ENCODE measurements around the gene THSD8.

Gene THSD8

GRCh38 chr19:12782174-12782423 is 19.8 kb upstream of the THSD8 start:
- no peak for DNase-seq

- DNase-seq = no peak
Measured at GRCh38 chr19:12782424-12783290, 19.2 kb upstream of the THSD8 start.

GRCh38 chr19:12783291-12783848 is 18.5 kb upstream of the THSD8 start:
- DNase-seq = no peak

- DNase-seq = no peak
Measured at GRCh38 chr19:12783849-12784393, 17.9 kb upstream of the THSD8 start.

GRCh38 chr19:12784394-12784870 is 17.4 kb upstream of the THSD8 start:
- no peak for DNase-seq

DNA sequence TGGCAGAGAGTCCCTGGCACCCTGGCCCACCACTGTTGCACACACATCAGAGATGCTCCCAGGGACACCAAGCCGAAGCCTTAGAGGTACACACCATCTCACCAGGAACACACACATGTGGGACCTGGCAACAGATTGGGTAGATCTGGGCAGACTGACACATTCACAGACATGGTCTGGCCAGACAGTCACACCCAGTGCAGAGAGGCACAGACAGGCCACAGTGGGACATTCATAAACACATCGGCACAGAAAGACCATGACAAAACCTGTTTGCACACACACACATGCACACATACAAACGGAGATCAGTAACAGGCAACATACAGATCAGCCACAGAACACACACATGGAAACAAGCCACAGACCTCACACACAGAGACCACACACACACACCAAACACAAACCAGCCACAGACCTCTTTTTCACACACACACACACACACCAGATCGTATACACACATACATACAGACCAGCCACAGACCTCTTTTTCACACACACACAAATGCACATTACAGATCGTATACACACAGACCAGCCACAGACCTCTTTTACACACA is 16.9 kb upstream of the THSD8 start:
- no peak for DNase-seq

DNA sequence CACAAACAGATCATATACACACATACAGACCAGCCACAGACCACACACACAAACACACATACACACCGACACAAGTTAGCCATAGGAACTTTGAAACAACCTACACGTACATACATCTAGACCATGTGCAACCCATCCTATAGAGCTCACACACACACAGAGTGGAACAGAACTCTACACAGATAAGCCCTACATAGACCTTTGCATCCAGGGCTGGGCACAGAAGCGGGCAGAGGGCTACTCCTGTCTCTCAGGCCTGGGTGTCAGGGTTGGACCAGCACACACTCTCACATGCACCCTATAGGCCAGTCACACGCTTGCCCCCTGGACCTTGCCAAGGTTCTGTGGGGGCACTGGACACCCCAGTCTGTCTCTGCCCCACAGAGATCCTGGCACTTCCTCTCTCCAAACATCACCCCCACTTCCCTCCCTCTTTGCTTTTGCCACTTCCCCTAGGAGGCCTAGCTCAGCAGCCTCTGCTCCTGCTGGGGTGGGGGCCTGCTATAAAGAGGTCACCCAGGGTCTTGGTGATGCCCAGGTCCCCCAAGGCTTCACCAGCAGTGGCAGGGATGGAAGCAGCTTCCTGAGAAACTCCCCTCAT is 16.3 kb upstream of the THSD8 start:
- DNase-seq = no peak

- no peak for DNase-seq
Measured at GRCh38 chr19:12786141-12786870, 15.6 kb upstream of the THSD8 start.

GRCh38 chr19:12786952-12787351 is 14.9 kb upstream of the THSD8 start:
- DNase-seq = no peak

GRCh38 chr19:12787458-12787857 is 14.4 kb upstream of the THSD8 start:
- DNase-seq = no peak

GRCh38 chr19:12788042-12788681 is 13.7 kb upstream of the THSD8 start:
- DNase-seq = no peak

DNA sequence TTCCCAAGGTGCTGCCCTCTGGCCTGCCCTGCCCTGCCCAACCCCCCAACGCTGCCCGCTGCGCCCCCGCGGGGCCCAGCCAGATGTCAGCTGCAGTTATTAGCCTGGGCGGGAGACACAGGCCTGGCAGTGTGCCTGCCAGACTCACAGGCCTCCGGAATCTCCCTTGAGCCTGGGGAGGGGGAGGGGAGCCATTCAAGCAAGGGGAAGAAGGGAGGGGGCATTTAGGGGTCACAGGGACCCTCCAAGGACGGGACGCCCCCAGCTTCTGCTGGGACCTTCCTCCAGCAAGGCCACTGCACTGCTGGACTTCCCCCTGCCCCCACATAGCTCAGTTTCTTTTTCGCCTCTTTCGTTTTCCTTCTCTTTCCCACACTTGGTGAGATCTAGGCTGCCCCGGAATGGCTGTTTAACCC is 13.2 kb upstream of the THSD8 start:
- DNase-seq = no peak

GRCh38 chr19:12789098-12789903 is 12.6 kb upstream of the THSD8 start:
- DNase-seq = no peak

GRCh38 chr19:12789904-12790619 is 11.8 kb upstream of the THSD8 start:
- no peak for DNase-seq

DNA sequence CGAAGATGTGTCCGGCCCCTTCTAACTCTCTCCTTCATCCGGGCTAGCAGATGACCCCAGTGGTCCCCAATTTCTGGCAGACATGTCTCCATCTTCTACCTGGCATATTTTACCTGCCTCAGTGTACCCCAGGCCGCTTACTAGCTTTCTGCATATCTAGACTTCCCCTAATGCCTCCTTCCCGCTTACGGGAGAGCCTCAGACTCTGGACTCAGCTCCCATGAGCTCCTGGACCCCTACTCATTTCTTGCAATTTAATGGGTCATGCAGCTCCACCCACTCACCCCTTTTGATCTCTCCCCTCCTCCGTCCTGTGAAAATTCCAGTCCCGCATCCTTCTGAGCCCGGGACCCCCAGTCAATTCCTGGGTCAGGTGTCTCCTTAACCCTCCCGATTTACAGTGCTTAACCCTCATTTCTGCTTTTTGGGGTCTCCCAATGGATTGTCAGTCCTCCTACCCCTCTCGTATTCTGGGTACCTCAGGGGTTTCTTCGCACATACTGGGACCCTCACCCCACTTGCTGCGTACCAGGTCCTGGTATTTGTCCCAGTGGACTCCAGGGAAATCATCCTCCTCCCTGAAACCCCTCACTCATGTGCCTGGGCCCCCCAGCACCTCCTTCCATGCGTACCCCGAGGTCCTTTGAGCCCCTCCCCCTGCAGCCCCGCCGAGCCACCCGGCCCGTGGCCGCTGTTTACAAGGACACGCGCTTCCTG is 11.1 kb upstream of the THSD8 start:
- DNase-seq = no peak

- DNase-seq = no peak
Measured at GRCh38 chr19:12791345-12792050, 10.4 kb upstream of the THSD8 start, which contains the start of gene JUNB. TSS of gene JUNB (plus strand) at chr19:12791486. CDS start at chr19:12791772, 286 bp downstream.

GRCh38 chr19:12792051-12792852 is 9.6 kb upstream of the THSD8 start:
- DNase-seq = no peak

- no peak for DNase-seq
Measured at GRCh38 chr19:12792853-12793289, 9.0 kb upstream of the THSD8 start.

Data from cortex of kidney (tissue), 1 donor.